ENCODE data around the gene COL18A1.
"Not testable (repeated sequence)": the region's sequence is repeated elsewhere in the genome, so short reads cannot be mapped to it uniquely, and the experiment has no call there.

COL18A1 gene

DNA sequence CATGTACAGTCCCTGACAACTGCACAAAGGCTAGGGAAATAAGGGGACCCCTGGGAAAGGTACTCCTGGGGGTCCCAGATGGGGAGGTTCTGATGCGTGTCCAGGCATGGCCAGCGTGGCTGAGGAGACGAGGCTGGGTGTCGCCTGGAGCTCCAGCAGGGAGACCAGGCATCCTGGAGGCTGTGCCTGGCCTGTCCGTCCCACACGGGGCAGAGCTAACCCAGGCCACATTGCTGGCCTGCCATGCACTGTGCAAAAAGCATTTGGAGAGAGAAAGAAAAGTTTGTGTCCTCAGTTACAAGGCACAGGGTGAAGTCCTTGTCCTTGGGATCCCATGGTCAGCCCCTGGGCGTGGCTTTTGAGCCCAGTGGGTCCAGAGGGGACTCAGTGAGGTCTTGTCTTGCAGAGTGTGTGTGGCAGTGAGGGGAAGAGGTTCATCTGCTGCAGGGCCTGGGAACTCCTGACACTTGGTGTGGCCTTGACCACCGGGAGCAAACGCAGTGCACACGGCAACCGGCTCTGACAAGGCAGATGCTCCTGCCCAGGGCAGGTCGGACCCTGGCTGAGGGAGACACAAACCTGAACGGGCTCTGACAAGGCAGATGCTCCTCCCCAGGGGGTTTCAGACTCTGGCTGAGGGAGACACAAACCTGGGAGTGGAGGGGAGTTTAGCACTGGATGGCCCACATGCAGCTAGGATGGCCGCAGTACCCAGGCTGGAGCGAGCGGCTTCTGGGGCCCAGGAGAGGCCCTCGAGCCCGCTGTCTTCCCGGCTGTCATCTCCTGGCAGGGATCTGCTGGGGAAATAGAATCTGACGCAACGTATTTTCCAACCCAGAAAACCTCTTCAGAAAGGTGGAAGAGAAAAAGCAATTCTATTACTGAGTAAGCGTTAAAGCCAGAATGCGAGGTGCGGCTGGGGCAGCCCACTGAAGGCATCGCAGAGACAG is 37.3 kb upstream of the COL18A1 start:
- no peak for DNase-seq

DNA sequence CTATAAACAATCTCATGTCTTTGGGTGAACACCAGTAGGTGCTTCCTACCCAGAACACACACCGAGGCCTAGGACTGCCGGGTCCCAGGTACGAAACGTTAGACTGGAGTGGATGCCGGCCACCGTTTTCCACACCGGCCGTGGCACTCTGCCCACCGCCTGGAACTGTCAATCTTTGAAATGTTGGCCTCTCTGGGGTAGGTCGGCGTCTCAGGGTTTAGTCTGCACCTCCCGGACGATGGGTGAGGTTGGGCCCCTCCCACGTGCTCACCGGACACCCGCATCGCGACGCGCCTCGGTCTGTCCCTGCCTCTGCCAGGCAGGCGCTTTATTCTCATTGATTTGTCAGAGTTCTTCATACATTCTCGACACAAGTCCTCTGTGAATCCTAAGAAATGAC is 35.9 kb upstream of the COL18A1 start:
- DNase-seq: not testable (repeated sequence)

DNA sequence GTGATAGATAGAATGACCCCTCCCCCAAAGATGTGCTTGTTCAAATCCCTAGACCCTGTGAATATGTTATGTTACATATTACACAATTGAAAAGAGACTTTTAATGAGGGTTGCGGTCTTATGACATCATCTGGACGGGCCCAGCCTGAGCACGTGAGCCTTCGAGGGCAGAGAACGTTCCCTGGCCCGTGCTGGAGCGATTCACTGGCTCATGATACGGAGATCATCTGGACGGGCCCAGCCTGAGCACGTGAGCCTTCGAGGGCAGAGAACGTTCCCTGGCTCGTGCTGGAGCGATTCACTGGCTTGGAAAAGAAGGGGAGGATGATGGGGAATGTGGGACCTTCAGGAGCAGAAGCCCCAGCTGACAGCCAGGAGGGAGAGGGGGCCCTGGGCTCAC is 34.4 kb upstream of the COL18A1 start:
- no peak for DNase-seq

DNA sequence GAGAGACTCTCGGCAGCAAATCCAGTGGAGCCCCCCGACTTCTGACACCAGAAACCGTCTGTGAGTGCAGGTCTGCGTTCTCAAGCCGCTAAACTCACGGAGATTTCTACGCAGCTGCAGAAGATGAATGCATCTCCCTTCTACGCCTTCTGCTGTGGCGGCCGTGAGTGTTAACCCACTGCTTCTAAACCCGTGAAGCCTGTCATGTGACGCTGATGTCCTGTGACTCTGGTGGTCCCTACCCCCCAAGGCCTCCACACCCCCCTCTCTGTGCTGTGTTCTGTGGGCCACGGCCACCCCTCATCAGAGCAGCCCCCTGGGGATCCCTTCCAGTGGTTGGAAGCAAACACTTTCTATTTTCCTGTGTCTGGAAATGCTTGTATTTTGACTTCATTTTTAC is 33.9 kb upstream of the COL18A1 start:
- no peak for DNase-seq

DNA sequence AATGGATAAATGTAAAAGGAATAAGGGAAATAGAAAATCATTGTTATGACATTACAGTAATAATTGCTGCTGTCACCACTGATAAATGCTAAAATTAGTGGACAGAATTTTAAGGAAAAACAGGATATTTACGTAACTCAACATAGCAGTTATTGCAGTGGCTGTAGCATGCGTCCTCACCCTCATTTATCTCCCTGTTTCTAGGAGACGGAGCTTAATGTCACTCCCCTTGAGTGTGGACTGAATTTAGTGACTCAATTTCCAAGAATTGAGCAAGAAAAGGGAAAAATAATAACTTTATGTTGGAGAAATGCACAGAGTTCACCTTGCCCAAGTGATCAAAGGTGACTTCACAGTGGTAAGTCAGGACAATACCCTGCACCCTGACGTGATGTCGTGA is 33.3 kb upstream of the COL18A1 start:
- no peak for DNase-seq

DNA sequence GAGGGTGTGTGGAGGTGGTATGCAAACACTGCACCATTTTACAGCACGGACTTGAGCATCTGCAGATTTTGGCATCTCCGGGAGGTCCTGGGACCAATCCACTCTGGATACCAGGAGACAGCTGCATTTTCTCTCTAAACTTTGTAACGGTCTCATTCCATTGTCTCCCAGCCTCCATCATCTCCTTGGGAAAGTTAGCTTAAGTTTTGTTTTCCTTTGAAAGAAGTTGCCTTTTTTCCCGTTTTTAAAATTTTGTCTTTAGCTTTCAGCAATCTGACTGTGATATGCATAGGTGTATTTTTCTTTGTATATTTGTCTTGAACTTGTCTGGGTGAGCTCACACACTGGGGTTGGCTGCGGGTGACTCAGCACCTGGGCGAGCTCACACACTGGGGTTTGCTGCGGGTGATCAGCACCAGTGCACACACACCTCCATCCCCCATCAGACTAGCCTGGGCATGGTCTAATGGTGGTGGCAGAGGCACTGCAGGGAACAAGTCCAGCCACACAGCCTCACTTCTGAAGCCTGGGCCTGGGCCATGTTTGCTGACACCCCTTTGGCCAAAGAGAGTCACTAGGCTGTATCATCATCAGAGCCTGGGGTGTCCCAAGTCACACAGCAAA is 32.1 kb upstream of the COL18A1 start:
- DNase-seq: no peak

DNA sequence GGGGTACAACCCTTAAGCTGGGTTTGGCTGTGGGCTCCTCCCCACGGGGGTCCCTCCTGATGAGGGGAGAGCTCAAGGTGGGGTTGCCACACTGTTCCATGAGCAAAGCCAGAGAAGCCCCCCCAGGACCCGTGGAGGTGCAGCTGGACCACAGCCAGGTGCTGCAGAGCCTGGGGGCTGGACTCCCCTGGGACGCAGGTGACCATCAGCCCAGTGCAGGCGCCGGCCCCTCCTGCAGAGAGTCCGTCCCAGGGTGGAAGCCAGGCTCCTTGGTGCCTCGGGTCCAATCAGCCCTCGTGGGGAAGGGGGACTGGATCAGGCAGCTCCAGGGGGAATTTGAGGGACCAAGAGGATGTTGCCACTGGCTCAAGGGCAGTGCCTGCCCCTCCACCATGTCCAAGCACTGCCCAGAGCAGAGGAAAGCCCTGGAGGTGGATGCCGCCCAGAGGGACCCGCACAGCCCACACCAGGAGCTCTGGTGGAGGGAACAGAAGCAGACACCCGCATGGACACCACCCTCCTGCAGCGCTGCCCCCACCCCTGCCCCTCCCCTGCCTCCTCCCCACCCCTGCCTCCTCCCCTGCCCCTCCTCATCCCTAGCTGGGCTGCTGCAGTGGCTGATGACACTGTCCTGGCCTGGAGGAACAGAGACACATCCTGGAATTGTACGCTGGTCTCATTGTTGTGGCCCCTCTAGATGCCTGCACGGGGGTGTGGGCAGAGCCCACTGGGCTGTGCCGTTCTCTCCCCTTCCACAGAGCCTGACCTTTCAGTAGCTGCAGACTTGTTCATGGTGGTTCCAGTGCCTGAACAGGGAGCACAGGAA is 30.8 kb upstream of the COL18A1 start:
- no peak for DNase-seq

DNA sequence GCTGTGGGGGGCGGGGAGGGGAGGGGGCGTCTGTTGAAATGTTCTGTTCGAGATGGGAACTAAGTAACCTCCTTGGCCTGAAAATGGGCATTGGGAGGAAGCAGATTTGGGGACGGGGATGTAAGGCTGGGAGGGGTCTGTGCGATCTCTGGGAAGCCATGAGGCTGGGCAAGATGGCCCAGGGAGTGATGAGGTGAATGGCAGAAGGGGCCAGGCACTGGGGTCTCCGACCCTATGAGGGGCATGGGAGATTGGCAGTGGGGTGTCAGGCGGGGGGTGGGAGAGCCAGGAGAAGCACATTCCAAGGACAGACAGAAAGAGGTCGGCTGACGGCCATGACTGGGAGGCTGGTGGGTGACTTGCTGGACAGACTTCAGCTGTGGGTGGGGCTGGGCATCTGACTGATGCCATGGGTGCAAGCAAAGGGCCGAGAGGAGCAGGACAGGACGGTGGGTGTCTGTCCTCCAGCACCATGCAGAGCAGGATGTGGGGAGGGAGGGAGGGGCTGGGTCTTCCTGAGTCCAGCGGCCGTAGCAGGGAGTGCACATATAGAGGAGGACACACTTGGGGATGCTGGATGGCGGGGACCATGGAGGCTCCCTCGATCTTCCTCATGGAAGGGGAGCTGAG is 30.0 kb upstream of the COL18A1 start:
- no peak for DNase-seq

DNA sequence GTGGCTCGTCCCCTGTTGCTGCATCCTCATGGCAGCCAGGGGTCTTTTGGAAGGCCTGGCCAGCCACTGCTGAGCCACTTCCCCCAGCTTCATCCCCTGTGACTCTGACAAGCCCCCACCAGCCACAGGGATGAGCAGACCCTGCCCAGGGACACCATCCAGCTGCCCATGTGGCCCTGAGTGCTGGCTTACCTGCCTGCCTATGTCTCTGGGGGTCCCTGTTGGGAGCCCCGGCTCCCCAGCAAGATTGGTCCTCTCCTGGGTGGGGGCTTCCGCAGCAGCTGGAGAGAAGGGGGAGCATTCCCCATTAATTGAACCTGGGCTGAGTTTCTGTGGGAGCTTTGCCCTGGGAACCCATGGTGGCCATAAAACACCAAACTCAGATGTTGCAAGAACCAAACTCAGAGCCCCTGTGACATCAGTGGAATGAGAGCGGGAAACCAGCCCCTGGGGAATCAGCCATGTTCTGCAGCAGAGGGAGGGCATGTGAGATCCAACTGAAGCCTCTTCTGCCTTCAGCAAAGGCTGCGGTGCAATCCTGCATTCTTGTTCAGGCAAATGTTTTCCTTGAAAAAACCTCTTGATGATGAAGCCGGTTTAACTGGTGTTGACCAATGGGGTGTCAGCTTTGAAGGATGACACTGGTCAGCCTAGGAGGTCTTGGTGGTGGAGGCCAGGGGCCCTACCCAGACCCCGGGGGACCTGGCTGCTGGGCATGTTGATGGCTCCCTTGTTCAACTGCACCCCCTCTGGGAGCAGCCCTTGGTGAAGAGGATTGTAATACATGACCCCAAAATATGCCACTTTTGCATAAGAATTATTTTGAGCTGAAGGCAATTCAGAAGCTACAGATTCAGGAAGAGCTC is 28.3 kb upstream of the COL18A1 start:
- no peak for DNase-seq

DNA sequence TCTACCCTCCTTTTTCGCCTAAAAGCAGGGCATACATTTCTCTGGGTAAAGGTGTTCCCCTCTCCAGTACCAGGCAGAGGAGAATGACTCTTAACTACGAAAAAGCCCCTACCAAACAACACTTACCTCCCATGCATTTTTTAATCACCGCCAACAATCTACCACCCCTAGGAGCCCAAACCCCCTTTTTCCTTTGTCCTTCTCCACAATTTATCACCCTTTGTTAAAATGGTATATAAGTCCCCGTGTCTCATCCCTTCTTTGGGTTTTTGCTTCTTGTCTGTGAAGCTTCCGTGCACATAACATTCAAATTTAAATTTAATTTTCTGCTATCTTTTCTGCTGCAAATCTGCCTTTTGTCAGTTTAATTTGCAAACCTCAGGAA is 27.6 kb upstream of the COL18A1 start:
- no peak for DNase-seq

DNA sequence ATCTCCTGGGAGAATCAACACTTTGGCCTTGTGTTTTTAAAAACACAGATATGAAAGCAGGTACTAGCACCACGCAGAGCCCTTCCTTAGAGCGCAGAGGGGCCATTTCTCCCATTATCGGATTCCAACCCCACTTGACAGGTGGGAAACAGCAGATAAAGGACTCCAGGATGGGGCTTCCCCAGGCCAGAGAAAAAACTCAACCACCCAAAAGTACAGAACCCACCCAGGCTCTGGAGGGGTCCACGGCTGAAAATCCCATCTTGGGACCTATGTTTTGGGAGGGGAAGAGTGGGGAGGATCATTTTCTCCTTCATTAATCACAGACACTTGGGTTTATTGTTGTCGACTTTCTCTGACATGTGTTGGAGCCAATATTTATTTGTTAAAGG is 27.1 kb upstream of the COL18A1 start:
- no peak for DNase-seq

DNA sequence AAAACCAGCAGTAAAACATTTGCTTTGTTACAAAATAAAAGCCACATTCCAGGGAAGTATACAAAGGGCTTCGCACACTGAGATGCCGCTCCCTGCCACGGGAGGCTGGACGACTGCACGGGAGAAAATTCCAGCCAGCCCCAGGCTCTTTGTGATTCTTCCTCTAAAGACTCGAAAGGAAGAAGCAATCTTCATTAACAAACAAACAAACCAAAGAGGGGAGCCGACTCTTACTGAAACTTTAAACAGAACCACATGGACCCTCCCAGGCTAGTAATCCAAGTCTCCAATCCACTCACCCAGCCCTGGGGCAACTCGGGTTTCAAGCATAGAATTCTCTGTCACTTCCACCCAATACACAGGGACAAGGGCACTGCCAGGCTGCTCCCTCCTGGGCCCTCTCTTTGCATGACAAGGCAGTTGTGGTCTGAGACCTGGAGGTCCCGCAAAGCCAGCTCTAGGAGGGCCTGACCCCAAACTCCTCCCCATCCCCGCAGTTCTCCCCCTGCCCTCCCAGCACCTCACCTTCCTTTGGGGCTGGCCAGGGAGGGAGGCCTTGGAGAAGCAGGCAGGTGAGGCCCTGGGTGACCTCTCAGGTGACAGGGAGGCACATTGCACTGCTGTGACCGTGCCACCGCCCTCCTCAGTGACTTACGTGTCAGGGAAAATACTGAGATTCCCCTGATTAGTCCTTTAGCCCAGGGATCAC is 26.6 kb upstream of the COL18A1 start:
- DNase-seq: no peak

DNA sequence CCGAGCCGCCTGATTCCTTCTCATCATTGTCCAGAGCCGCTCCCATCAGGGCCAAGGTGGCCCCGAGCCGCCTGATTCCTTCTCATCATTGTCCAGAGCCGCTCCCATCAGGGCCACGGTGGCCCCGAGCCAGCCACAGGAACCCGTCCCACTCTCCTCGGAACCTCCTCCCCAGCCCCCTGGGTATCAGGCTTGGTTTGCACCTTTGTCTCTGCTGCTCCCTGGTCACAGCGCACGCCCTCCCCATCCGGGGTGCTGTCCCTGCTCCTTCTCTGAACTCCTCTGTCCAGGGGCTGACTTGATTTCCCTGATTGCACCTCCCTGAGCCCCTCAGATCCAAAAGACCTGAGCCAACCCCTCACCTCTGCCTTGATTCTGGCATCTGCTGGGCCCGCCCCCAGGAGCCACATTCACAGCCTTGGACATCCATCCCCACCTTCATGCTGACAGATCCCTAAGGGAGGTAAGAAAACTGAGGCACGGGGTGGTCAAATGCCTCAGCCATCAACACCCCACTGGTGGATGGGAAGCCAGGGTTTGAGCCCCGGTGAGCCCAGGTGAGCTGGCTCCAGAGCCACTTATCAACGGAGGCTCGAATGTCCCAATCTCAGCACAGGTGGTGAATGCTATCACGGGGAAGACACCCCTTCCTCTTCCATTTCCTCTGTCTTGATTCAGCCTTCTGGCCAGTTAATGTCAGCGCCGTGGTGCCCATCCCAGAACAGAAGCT is 25.6 kb upstream of the COL18A1 start:
- DNase-seq: no peak

DNA sequence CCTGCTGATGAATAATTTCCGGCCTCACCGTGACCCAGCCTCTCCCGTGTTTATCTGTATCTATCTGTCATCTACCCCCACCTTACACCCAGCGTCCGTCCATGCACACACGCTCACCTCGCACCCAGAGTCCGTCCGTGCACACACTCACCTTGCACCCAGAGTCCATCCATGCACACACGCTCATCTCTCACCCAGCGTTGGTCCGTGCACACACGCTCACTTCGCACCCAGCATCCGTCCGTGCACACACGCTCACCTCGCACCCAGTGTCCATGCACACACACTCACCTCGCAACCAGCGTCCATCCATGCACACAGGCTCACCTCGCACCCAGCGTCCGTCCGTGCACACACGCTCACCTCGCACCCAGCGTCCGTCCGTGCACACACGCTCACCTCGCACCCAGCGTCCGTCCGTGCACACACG is 25.0 kb upstream of the COL18A1 start:
- DNase-seq: no peak

DNA sequence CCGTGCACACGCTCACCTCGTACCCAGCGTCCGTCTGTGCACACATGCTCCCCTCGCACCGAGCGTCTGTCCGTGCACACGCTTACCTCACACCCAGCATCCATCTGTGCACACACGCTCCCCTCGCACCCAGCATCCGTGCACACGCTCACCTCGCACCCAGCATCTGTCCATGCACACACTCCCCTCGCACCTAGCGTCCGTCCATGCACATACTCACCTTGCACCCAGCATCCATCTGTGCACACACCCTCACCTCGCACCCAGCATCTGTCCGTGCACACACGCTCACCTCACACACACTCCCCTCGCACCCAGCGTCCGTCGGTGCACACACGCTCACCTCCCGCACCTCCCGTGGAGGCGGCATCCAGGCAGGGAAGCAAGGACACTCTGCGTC is 24.4 kb upstream of the COL18A1 start:
- no peak for DNase-seq

DNA sequence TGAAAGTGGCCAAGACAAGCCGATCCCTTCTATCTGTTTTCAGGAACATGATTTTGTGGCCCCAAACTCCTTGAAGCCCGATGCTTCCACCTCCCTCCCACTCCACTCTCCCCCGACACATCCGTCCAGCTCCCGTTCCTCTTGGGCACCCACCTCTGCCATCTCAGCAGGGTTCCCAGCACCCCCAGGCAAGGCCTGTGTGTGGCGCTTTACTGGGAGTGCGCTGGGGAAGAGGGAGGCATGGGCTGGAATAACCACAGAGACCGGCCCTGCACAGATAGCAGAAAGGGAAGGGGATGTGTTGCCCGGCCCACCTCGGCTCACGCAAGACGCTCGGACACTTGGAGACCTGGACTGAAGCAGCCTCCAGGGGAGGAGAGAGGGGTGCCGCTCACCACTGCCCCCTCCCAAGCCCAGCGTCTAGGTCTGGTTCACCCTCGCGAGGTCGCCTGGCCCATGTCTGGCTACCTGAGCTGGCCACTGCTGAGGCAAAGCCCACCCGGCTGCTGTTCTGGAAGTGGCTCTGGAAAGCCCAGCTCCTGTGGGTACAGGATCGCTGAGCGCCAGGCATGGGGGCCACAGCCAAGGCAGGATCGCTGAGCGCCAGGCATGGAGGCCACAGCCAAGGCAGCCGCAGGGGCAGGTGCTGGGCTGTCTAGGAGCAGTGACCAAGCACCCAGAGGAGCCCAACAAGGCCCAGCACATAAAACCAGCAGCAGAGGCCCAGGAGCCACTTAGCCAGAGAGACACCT is 23.8 kb upstream of the COL18A1 start:
- no peak for DNase-seq

DNA sequence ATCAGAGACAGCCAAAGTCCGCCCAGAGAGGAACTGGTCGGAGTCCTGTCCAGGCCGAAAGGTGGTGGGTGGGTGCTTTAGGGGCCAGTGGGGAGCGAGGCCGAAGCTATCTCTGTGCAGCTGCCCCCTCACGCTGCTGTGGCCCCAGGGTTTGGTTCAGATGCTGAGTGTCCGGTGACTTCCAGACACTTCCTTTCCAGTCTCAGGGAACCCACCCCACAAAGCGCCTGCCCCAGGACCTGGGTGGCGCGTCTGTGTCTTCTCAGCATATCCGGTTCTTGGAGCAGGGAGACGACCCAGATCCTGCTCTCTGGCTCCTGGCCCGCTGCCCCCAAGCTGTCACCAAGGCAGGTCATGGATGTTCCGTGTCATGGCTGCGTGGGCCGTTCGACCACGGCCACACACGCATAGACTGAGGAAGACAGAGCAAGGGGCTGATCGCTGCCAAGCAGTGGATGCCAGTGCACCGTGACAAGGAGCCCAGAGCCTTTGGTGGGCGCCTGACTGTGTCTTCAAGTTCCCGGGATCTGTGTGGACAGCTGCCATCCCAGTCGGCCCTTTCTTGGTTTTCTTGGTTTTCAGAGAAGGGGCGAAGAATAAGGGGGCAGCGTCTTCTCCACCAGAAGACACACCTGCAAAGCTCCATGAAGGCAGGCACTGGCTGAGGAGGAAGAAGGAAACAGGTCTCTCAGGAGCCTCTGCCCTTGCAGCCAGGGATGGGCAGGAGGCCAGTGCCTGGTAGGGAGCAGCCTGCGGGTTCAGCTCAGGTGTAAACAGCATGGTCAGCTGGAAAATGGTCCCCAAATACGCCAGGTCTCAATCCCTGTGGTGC is 22.9 kb upstream of the COL18A1 start:
- DNase-seq: no peak

DNA sequence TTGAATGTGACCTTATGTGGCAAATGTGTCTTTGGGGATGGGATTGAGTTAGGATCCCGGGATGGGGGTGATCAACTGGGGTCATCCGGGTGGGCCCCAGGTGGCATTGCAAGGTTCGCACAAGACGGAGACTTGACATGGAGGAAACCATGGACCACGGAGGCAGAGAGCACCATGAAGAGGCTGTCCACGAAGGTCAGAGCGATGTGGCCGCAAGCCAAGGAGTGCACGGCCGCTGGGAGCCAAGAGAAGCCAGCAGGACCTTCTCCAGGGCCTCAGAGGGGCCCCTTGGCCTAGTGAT is 22.3 kb upstream of the COL18A1 start:
- no peak for DNase-seq

DNA sequence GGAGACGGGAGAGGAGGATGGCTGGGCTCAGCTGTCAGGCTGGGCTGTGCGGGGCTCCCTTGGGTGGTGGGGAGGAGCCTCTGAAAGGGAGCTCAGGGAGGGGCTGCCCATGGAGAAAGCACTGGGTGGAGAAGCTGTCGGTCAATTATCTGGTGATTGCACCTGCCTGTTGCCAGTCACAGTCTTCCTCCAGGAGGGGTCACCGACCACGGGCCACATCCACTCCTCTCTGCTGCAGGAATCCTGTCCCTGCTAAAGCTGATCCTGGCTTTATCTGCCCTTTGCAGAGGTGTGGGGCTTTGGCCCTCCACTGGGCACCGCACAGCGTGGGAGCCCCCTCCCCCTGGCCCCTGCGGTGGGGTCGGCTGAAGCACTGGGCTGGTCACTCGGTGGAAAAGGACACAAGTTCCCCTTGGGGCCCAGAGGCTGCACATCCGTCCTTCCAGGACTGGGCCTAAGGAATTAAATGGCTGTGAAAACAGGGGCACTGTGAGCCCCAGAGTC is 21.8 kb upstream of the COL18A1 start:
- no peak for DNase-seq
